HEK293 (cell line): Measurements from ENCODE around the gene MYH14.

Experiments
- CTCF ChIA-PET: fragments of 350-600 bp; formaldehyde crosslinking; extraction: SDS; loops from one replicate; lab custom pipeline; 2021; ENCODE audit warnings: antibody characterized with exemption; lab: Yijun Ruan, JAX
- POLR2A ChIA-PET: fragments of 300-600 bp; formaldehyde crosslinking; extraction: SDS; loops from one replicate; lab custom pipeline; 2020; ENCODE audit warnings: antibody characterized with exemption, inconsistent platforms; lab: Yijun Ruan, JAX
- H3K27ac ChIP-seq: fragments of 200-500 bp; sonication (Bioruptor generic); 2 replicates; pipeline ENCODE4 v1.5.1; 2014; ENCODE audit warnings: low read depth, low read length, control low read depth, inconsistent platforms; ENCODE audit errors: extremely low read depth
- H3K36me3 ChIP-seq, 2 experiments: fragments of 200-500 bp in 1 of 2; sonication (Bioruptor generic) in 1 of 2; 1 replicate in 1 of 2; 2 replicates in 1 of 2; pipeline ENCODE4 v1.5.1; 2014 to 2017; ENCODE audit warnings: inconsistent platforms in 2 of 2, low read length in 2 of 2; ENCODE audit not compliant: control insufficient read depth in 2 of 2, insufficient read depth in 1 of 2
- H3K4me1 ChIP-seq: fragments of 200-500 bp; sonication (Bioruptor generic); 2 replicates; pipeline ENCODE4 v1.5.1; 2014; ENCODE audit warnings: mild to moderate bottlenecking, low read length, inconsistent platforms; ENCODE audit not compliant: control insufficient read depth, insufficient read depth
- H3K4me3 ChIP-seq: 2 replicates; pipeline ENCODE4 v1.5.1; 2011; ENCODE audit warnings: low read depth, mild to moderate bottlenecking, control low read depth, low read length, moderate library complexity
- H3K9me3 ChIP-seq: fragments of 200-500 bp; sonication (Bioruptor generic); 2 replicates; pipeline ENCODE4 v1.5.1; 2014; ENCODE audit warnings: low read depth, low read length, inconsistent platforms; ENCODE audit not compliant: control insufficient read depth, insufficient read depth
- EGR2 ChIP-seq: fragments of 450-650 bp; formaldehyde crosslinking; IDR thresholded peaks from 2 replicates; pipeline ENCODE4 v1.5.1; 2016; ENCODE audit warnings: low read depth, missing biosample characterization, missing genetic modification characterization
- FEZF1 ChIP-seq: fragments of 450-650 bp; formaldehyde crosslinking; IDR thresholded peaks from 2 replicates; pipeline ENCODE4 v1.5.1; 2016; ENCODE audit warnings: missing biosample characterization, missing genetic modification characterization
- MZF1 ChIP-seq: fragments of 450-650 bp; formaldehyde crosslinking; IDR thresholded peaks from 2 replicates; pipeline ENCODE4 v1.5.1; 2017; ENCODE audit warnings: missing biosample characterization, missing genetic modification characterization, borderline replicate concordance
- OSR2 ChIP-seq: fragments of 450-650 bp; formaldehyde crosslinking; IDR thresholded peaks from 2 replicates; pipeline ENCODE4 v1.5.1; 2016; ENCODE audit warnings: missing biosample characterization, missing genetic modification characterization
- SCRT2 ChIP-seq: fragments of 450-650 bp; formaldehyde crosslinking; IDR thresholded peaks from 2 replicates; pipeline ENCODE4 v1.5.1; 2016; ENCODE audit warnings: missing biosample characterization, missing genetic modification characterization
- TSHZ1 ChIP-seq: fragments of 450-650 bp; formaldehyde crosslinking; IDR thresholded peaks from 2 replicates; pipeline ENCODE4 v1.5.1; 2016; ENCODE audit warnings: missing biosample characterization, missing genetic modification characterization, borderline replicate concordance
- ZBTB48 ChIP-seq: fragments of 450-650 bp; formaldehyde crosslinking; IDR thresholded peaks from 2 replicates; pipeline ENCODE4 v1.5.1; 2016; ENCODE audit warnings: missing biosample characterization, missing genetic modification characterization
- ZFHX2 ChIP-seq: fragments of 450-650 bp; formaldehyde crosslinking; conservative IDR thresholded peaks from 2 replicates; pipeline ENCODE4 v1.5.1; 2016; ENCODE audit warnings: missing biosample characterization, missing genetic modification characterization
- ZNF157 ChIP-seq: fragments of 450-650 bp; formaldehyde crosslinking; IDR thresholded peaks from 2 replicates; pipeline ENCODE4 v1.5.1; 2016; ENCODE audit warnings: missing biosample characterization, missing genetic modification characterization
- ZNF2 ChIP-seq: fragments of 450-650 bp; formaldehyde crosslinking; IDR thresholded peaks from 2 replicates; pipeline ENCODE4 v1.5.1; 2016; ENCODE audit warnings: missing biosample characterization, missing genetic modification characterization
- ZNF280D ChIP-seq: fragments of 450-650 bp; formaldehyde crosslinking; IDR thresholded peaks from 2 replicates; pipeline ENCODE4 v1.5.1; 2016; ENCODE audit warnings: missing biosample characterization, missing genetic modification characterization
- ZNF311 ChIP-seq: fragments of 450-650 bp; formaldehyde crosslinking; IDR thresholded peaks from 2 replicates; pipeline ENCODE4 v1.5.1; 2017; ENCODE audit warnings: missing biosample characterization, missing genetic modification characterization, borderline replicate concordance
- ZNF426 ChIP-seq: fragments of 450-650 bp; formaldehyde crosslinking; IDR thresholded peaks from 2 replicates; pipeline ENCODE4 v1.5.1; 2017; ENCODE audit warnings: missing biosample characterization, missing genetic modification characterization, mild to moderate bottlenecking, inconsistent platforms, moderate library complexity
- ZNF433 ChIP-seq: fragments of 450-650 bp; formaldehyde crosslinking; IDR thresholded peaks from 2 replicates; pipeline ENCODE4 v1.5.1; 2016; ENCODE audit warnings: missing biosample characterization, missing genetic modification characterization, low read depth
- ZNF501 ChIP-seq: fragments of 450-650 bp; formaldehyde crosslinking; IDR thresholded peaks from 2 replicates; pipeline ENCODE4 v1.5.1; 2016; ENCODE audit warnings: missing biosample characterization, missing genetic modification characterization
- ZNF626 ChIP-seq: fragments of 450-650 bp; sonication (Bioruptor Pico); formaldehyde crosslinking; IDR thresholded peaks from 2 replicates; pipeline ENCODE4 v1.5.1; 2018; ENCODE audit warnings: missing biosample characterization, missing genetic modification characterization, inconsistent platforms
- ZNF660 ChIP-seq: fragments of 450-650 bp; IDR thresholded peaks from 2 replicates; pipeline ENCODE4 v1.5.1; 2018; ENCODE audit warnings: missing biosample characterization, mild to moderate bottlenecking, missing genetic modification characterization
- TF ChIP-seq, protein P1 (sequence below): fragments of 450-650 bp; formaldehyde crosslinking; IDR thresholded peaks from 2 replicates; pipeline ENCODE4 v1.5.1; 2017; ENCODE audit warnings: missing biosample characterization, mild to moderate bottlenecking, missing genetic modification characterization, moderate library complexity

Gene MYH14

DNA sequence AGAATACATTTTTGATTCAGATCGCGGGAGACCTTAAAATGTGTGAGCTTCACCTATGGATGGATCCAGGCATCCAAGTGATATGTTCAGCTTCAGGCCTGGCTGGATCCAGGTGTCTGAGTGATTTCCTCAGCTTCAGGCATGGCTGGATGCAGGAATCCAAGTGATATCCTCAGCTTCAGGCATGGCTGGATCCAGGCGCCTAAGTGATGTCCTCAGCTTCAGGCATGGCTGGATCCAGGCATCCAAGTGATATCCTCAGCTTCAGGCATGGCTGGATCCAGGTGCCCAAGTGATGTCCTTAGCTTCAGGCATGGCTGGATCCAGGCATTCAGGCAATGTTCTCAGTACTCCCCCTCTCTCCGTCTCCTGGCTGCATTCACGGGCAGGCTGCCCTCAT lies 65.1 kb downstream of the MYH14 start:
- Histone ChIP-seq H3K9me3 (no peaks in the 10 kb centered on the region), H3K36me3 (peaks cover 0 to 6% of the 10 kb centered on the region in 2 experiments; a peak in 2 of 3 replicates), H3K4me1 (no peaks in the 10 kb centered on the region), H3K27ac (no peak overlapping the region), H3K4me3 (no peak overlapping the region)
- ChIA-PET POLR2A (no interaction called here), CTCF (interaction anchor here (0.6 to 1.1 kb wide), 4 partner anchors 10 to 269 kb away, joined by 3 to 8 read pairs (median 4); no protein-coding TSS in a partner anchor)
- TF ChIP-seq FEZF1 (tag by site-specific recombination) (no peak), ZNF280D (tag by site-specific recombination) (0 out of 2 replicates have a peak, but pooled peaks have one; percentile 39), TSHZ1 (no peak), ZNF2 (tag by site-specific recombination) (no peak), OSR2 (no peak), ZFHX2 (tag by site-specific recombination) (no peak)
- TF ChIP-seq, protein P1, sequence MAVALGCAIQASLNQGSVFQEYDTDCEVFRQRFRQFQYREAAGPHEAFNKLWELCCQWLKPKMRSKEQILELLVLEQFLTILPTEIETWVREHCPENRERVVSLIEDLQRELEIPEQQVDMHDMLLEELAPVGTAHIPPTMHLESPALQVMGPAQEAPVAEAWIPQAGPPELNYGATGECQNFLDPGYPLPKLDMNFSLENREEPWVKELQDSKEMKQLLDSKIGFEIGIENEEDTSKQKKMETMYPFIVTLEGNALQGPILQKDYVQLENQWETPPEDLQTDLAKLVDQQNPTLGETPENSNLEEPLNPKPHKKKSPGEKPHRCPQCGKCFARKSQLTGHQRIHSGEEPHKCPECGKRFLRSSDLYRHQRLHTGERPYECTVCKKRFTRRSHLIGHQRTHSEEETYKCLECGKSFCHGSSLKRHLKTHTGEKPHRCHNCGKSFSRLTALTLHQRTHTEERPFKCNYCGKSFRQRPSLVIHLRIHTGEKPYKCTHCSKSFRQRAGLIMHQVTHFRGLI: no peak

- Histone ChIP-seq H3K9me3 (no peaks in the 10 kb centered on the region), H3K27ac (no peak overlapping the region), H3K4me1 (no peaks in the 10 kb centered on the region), H3K36me3 (peaks cover 0 to 6% of the 10 kb centered on the region in 2 experiments; a peak in 2 of 3 replicates), H3K4me3 (no peak overlapping the region)
- ChIA-PET POLR2A (no interaction called here), CTCF (interaction anchor here (0.6 to 1.1 kb wide), 2 partner anchors 11 to 31 kb away, joined by 3 to 8 read pairs; no protein-coding TSS in a partner anchor)
- no peak for TF ChIP-seq ZNF426 (tag by site-specific recombination)
- TF ChIP-seq SCRT2 (tag by site-specific recombination): peak; percentile 41; the same call in 1 of the 2 replicates
These were observed 66.2 kb downstream of the MYH14 start for GRCh38 chr19:50269653-50270052.

GRCh38 chr19:50272263-50272897 lies 69.0 kb downstream of the MYH14 start:
- Histone ChIP-seq H3K4me3 (no peak overlapping the region), H3K9me3 (no peaks in the 10 kb centered on the region), H3K27ac (no peak overlapping the region), H3K36me3 (peaks cover 0 to 6% of the 10 kb centered on the region in 2 experiments; a peak in 2 of 3 replicates), H3K4me1 (no peaks in the 10 kb centered on the region)
- CTCF ChIA-PET: interaction anchor here (0.9 to 1.3 kb wide), 3 partner anchors 9 to 106 kb away, joined by 3 to 6 read pairs (median 3); no protein-coding TSS in a partner anchor
- POLR2A ChIA-PET: interaction anchor here (0.6 to 1.8 kb wide), 2 partner anchors 57 to 63 kb away, joined by 4 to 6 read pairs; partner anchors contain the start of gene KCNC3
- TF ChIP-seq ZNF660 (tag by site-specific recombination) (no peak), ZFHX2 (tag by site-specific recombination) (peak; percentile 92), ZNF626 (no peak), ZNF501 (tag by site-specific recombination) (no peak), ZBTB48 (tag by site-specific recombination) (no peak), ZNF311 (tag by site-specific recombination) (no peak), ZNF433 (tag by site-specific recombination) (no peak), EGR2 (tag by site-specific recombination) (peak; percentile 98), MZF1 (tag by site-specific recombination) (no peak), ZNF157 (tag by site-specific recombination) (peak; percentile 98), TSHZ1 (no peak)
